Stromal cell of bone marrow (primary cell): ENCODE results near the gene ULBP2.
"Not testable (repeated sequence)": the region's sequence is repeated elsewhere in the genome, so short reads cannot be mapped to it uniquely, and the experiment has no call there.

Experiments
- DNase-seq: peaks from one replicate; pipeline ENCODE4 v3.0.0-alpha.2; 2012; ENCODE audit warnings: low read depth

Gene ULBP2

DNA sequence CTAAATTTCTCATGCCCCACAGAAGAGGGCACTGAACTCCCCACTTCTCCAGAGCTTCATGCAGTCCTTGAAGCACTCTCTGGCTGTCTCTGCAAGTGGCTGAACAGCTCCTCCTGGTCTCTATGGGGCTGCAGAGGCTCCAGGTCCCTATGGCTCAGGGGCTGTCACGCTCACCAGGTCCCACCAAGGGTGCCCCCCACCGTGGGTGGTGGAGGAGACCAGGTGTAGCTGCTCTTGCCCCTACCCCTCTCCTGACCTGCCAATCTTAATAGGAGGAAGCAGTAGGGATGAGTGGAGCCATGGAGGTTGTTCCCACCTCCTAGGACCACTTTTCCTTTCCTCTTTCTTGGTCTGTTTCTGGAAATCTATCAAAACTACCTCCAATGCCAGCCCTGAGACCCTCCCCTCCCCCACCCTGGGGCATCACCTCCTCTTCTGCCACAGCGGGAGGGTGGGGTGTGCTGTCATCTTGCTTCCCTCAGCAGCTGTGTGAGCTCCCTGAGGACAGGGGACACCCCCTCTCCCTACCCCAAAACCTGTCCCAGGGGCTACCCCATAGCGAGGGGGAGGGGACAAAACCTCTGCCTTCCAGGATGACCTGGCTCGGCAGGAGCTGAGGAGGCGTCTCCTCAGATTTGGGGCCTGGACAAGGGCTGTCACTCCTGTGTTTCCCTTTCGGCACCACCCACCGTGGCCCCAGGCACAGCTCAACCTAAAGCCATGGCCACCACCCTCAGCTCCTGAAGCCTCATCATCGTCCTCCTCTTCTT is 31.9 kb upstream of the ULBP2 start:
- no peak for DNase-seq

DNA sequence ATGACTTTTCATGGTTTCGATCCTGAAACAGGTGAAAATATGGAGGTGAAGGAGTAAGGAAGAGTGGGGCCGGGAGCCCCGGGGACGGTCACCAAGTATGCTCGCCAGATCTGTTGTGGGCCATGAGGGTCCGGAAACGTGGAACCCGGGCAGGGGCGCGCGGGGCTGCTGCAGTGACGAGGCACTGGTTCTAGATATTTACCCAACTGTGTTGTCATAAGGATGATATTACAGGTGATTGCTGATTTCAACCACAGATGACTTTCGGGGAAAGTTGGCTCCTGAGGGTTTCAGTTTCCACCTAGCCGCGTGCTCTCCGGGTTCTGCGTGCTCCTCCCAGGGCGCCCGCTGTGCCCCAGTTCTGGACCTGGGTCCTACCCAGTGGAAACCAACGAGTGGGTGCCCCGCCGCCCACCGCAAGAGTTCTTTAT is 31.1 kb upstream of the ULBP2 start:
- no peak for DNase-seq

DNA sequence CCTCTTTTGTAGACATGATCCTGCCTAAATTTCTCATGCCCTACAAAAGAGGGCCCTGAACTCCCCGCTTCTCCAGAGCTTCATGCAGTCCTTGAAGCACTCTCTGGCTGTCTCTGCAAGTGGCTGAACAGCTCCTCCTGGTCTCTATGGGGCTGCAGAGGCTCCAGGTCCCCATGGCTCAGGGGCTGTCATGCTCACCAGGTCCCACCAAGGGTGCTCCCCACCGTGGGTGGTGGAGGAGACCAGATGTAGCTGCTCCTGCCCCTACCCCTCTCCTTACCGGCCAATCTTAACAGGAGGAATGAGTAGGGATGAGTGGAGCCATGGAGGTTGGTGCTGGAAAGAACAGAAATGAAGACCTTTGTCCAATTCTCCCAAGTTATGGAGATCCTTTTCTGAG is 29.1 kb upstream of the ULBP2 start:
- DNase-seq = not testable (repeated sequence)

DNA sequence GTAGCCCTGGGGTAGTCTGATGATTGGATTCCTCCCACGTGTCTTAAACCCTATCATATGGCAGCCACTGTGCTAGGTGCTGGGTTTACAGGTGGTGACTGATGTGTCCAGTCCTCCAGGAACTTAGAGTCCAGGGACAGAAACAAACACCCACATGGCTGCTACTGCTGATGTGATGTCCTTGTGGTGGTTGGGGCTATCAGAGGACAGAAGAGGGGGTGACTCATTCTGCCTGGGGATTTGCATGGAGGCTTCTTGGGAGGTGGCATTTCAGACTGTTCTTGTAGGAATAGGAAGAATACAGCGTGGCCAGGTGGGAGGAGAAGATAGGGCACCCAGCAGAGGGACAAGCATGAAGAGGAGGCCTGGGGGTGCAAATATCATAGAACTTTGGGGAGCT is 28.7 kb upstream of the ULBP2 start:
- no peak for DNase-seq

DNA sequence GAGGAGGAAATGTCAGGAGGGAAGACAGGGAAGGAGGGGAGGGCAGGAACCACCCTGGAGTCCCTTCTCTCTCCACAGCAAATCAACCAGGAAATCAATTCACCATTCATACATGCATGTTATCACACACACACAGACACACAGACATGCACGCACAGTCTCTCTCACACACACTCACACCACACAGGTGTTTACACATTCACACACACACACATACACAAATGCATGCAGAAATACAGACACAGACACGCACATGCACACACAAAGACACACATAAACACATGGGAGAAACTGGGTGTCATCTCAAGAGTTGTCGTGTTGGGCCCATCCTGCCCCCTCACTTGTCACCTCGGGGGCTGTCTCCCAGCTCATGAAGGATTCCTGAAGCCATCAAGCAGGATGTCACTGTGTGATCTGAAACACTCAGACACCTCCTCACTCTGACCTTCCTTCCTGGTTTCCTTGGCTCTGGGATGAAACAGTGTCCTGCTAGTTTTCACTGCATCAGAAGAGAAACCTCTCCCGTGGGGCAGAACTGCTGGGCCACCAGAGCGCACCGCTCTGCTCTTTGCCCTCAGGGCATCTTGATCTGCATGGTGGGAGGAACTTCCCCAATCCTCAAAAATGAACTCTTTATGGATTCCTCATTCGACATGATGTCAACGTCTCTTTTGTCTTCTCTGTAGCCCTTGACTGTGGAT is 28.1 kb upstream of the ULBP2 start:
- DNase-seq = no peak

DNA sequence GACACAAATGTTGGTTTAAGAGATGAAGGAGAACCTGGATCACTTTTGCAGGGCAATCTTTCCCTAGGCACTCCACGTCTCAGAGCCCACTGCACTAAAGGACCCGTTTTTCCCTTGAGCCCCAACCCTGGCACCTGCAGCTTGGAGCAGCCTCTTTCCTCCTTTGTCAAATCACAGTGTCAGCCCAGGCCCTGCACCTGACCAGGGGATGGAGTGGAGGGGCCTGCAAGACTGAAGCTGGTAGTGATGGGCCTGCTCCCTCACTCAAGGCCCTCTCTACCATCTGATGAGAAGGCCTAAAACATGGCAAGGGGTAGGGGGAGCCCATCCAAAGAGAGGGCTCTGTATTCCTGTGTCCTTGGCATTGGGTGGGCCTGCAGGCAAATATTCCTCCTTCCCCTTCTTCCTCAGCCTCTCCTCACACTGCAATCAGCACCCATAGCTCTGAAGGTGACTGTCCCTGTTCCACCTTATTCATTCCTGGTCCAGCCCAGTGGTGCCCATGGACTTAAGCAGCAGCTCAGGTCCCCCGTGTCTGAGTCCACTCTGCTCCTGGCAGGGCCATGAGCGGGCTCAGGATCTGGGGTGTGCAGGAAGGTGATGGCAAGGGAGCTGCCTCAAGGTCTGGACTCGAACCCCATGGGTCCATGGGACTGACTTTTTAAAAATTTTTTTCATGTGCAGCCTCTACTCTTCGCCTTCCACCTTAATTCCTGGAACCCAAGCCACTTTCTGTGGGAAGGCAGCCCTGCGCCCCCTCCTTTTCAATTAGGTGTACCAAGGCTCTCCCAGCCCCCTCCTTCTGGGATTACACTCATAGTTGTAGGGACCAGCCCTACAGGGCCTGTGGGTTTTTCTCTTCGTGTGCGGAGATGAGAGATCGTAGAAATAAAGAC is 25.6 kb upstream of the ULBP2 start:
- DNase-seq = no peak

DNA sequence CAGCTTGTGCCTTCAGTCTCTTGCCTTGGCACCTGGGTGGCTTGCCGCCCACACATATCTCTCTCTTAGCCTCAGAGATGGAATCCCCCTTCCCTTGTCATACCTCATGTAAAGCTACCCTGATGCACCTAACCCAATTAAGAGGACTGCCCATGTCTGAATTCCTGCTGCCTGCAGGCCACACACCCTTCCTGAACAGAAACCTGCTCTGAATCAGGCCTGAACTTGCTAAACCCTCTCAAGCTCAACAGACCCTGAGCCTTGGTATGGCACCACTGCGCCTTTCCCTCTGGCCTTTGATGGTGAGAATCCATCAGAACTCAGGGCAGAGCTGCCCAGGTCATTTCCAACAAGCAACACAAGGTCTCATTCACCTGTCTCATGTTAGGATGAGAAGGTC is 24.1 kb upstream of the ULBP2 start:
- no peak for DNase-seq

DNA sequence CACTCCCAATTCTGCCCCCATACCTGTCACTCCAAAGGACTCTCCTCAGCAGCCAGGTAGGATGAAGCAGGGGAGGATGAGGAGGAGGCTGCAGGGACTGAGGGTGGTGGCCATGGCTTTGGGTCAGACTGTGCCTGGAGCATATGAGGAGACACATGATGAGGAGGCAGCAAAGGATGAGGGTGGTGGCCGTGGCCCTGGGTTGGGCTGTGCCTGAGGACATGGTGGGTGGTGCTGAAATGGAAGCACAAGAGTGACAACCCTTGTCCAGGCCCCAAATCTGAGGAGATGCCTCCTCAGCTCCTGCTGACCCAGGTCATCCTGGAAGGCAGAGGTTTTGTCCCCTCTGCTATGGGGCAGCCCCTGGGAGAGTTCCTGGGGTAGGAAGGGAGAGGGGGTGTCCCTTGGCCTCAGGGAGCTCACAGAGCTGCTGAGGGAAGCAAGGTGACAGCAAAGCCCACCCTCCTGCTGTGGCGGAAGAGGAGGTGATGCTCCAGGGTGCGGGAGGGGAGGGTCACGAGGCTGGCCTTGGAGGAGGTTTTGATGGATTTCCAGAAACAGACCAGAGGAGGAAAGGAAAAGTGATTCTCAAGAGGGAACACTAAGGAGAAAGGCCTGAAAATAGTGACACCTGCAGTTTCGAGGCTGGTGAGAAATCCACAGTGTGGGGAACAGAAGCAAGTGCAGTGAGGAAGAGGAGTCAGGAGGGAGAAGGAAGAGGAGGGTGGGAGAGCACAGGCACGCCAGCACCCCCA is 23.5 kb upstream of the ULBP2 start:
- DNase-seq = no peak

DNA sequence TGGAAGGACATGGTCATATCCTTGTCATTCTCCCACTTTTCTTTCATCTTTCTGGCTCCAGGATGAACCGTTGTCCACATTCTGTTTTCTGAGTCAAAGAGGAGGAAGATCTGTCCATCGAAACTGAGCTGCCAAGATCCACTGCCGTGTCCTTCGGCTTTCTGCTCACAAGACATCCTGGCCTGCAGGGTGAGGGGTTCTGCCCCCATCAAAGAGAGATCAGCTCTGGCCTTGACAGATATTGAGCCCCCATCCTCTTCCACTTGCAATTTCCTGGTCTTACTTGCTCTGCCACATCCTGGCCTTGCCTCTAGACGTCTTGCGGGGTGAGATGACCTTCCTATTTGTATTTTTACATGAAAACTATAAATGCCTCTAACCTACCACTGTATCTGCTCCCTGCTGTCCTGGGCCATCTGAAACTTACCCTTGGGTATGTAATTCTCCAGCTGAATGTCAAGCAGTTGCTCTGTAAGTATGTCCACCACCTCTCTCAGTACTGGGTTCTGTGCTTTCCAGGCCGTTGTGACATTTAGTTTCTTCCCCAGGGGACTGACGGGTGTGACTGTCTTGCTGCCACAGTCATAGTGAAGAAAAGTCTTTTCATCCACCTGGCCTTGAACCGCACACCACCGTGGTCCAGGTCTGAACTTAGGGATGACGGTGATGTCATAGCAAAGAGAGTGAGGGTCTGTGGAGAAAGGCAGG is 22.5 kb upstream of the ULBP2 start:
- DNase-seq = not testable (repeated sequence)

DNA sequence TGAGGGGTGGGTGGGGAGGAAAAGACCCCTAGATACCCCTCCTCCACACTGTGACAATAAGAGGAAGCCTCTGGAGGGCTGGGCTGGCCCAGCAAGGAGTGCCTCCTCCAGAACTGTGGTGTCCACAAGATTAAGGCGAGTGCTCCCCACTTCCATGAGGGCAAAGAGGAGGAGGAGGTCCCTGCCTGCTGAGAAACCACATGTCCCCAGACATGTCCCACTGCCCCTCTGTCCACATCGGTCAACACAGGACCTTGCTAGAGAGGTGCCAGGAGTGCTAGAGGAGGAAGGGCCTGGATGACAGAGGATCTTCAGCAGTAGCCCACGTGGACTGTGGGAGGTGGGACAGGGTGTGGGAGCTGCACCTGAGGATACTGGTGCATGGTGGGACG is 22.0 kb upstream of the ULBP2 start:
- no peak for DNase-seq

DNA sequence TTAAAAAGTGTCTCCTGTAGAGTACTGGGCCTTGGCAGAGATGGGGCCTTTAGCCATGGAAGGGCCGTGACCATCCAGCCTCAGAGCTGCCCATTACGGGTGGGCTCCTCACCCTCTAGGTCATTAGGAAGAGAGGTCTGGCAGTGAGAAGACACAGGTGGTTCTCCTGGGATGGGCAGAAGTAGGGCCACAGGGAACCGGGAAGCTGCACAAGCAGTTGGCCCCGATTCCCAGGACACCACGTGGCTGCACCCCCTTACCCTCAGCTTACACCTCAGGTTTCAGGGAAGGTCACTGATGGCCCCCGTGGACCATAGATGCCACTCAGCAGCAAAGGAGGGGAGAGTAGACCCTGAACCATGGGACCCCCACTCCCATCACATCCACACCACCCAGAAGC is 20.5 kb upstream of the ULBP2 start:
- DNase-seq = no peak

DNA sequence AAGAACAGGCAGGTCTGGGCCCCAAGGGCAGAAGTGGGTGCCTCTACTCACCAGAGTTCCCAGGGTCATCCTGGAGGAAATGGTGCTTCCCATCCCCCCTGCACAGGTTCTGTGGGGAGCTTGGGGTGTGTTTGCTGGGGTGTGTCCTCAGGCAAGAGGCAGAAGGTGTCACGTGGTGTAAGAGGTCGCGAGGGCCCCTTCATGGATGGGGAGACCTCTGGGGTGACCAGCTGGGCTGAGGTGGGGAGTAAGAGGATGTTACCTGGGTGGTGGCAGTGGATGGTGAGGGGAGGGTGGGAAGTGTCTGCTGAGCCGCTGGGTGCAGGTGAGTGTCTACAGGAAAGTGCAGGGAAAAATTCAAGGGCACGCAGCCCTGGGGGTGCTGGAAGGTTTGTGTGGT is 19.7 kb upstream of the ULBP2 start:
- not testable (repeated sequence) for DNase-seq

DNA sequence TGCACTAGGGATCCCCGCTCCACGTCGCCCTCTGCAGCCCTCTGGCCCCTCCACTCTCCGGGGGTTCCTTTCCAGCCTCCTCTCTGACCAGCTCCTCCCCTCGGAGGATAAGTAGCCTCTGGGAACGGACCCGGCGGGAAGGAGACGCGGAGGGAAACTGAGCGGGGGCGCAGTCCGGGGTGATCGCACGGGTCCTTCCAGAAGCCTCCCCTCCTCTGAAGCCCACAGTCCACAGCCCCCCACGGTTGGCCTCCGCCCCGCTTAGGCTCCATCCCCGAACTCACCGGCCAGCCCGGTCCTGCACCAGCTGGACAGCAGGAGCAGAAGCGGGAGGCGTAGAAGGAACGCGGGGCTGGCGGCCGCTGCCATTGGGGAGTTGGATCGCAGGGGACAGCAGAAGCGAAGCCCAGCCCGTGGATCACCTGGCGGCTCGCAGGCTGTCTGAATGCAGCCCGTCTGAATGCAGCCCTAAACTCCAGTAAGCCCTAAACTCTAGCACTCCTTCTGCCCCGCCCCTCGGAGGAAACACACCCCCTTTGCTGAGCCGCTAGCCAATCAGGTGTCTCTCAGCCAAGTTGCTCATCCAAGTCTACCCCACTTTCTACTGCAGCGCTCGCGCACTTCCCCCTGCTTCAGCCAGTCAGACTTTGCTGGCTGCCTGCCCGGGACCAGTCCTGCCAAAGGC is 19.0 kb upstream of the ULBP2 start, which contains the start of gene RAET1G:
Gene RAET1G (minus strand): TSS at position 480 of the 685 bp plus-strand sequence. CDS start 111 bp downstream, at position 369.
- DNase-seq = peak; percentile 95

DNA sequence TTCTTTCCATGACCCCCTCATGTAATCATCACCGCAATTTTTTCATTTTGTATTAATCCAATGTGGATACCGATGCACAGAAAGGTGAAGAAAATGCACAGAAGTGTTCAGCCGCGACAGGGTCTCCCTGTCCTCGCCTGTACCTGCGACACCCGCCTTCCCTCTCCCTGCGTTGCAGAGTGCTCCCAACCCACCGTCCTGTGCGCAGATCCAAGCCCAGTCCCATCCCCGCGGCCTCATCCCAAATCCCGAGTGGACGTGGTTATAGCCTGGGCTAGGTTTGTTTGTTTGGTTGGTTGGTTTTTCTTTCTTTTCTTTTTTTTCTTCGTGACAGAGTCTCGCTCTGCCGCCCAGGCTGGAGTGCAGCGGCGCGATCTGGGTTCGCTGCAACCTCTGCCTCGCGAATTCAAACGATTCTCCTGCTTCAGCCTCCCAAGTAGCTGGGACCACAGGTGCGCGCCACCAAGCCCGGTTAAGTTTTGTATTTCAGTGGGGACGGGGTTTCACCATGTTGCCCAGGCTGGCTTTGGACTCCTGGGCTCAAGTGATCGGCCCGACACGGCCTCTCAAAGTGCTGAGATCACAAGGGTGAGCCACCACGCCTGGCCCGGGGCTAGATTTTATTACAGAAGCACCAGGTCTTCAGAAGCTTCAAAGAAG is 18.4 kb upstream of the ULBP2 start:
- no peak for DNase-seq

DNA sequence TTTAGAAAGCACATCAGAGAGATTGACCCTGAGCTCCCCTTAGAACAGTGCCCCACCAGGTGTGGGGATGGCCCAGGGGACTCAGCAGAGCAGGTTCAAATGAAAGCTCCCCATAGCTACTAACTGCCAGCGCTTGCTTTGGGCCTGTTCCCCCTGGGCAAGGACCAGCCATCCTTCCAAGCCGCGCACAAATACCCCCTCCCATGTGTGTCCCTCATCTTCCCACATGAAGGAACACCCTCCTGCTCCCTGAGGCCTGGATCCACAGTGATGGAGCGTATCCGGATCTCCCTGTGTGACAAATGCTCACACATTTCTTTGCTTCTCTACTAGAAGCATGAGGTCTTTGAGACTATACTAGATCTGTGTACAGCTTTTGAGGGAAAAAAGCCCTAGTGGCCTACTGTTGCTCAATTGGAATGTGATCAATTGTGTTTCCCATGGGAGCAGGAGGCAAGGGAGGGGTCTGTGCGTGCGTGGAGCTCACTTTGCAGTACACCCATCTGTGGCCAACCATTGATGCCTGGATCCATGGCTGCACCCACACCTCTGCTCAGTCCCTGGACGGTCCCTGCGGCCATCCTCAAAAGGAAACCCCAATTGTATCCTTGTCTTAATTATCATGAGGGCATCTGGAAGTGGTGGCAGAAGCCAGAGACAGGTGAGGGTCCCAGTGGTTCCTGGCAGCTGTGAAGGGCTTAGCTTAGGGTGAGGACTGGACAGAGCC is 17.4 kb upstream of the ULBP2 start:
- no peak for DNase-seq

DNA sequence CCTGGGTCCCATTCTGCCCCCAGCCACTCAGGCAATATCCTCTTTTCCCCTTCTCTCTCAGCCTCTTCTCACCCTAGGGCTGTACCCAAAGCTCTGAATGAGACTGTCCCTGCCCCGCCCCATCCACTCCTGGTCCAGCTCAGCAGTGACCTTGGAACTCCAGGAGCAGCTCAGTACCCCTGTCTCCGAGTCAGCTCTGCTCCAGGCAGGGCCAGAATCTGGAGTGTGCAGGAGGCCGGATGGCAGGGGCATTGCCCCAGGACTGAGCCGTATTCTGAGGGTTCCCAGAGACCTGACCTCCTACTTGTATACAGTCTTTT is 16.9 kb upstream of the ULBP2 start:
- no peak for DNase-seq

DNA sequence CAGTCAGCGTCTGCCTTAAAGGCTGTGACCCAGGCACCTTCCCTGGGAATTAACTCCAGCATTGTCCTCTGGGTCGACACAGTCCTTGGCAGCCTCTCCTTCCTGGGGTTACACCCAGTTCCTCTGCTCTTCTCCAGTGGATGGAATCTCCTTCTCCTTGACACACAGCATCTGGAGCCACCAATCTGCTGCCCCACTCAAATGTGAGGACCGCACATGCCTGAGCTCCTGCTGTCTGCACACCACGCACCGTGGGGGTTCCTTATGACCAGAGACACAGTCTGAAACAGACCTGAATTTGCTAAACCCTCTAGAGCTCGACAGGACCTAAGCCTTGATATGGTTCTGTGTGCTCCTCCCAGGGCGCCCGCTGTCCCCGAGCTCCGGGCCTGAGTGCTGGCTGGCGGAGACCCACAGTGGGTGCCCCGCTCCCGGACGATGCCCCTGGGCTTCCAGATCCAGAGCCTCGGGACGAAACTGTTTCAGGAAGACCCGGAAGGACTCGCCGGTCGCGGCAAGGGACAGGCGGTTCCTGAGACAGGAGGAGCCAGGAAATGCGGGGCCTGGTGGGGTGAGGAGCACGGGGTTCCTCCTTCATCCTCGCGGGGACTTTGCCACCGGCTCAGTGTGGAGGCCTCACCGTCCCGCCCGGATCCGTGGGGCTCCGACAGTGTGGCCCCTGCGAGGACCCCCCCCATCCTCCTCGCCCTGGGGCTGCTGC is 16.4 kb upstream of the ULBP2 start:
- no peak for DNase-seq

DNA sequence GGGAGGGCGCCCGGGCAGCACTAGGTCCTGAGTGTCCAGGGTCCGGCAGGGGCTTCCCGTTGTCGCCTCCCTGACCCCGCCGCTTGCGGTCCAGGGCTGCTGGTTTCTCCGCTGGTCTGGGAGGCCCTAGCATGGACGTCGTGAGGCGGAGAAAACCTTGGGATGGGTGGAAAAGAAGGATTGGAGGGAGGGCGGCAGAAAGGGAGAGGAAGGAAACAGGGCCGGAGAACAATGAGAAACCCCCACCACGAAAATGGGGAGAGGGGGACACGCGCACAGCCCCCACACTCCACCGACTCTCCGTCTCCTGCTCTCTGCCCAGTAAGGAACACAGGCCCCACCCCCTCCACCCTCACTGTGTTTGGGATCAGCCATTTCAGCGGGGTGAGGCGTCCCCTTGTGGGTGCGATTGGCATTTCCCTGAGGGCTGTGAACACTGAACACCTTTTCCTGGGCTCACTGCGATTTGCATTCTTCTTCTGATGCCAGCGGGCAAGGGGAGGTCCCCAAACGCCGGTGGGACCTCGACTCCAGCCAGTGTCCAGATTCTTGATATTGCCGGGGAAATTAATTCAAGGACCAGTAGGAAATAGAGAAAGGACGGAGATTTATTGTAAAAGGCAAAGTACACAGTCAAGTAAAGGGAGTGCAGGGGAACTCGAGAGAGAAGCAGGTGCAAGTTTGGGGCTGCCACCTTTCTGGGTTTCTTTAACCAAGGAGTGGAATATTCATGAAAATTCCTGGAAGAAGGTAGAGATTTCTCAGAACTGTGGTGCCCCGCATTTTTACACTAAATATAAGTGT is 15.6 kb upstream of the ULBP2 start:
- DNase-seq = peak; percentile 70
